Sigmoid colon (tissue), 4 donors: ENCODE data around the gene DGCR2.

Source experiments
- CTCF ChIP-seq, 4 experiments: fragments of 450-650 bp in 3 of 4; fragments of 200-600 bp in 1 of 4; IDR thresholded peaks; one replicate each; pipeline ENCODE4 v1.5.1; 2016 to 2019; ENCODE audit warnings: antibody characterized with exemption in 4 of 4, mild to moderate bottlenecking in 3 of 4, moderate library complexity in 2 of 4
- POLR2A ChIP-seq, 2 donors: fragments of 450-650 bp; IDR thresholded peaks; one replicate each; pipeline ENCODE4 v1.6.1; 2016; ENCODE audit warnings: antibody characterized with exemption in 2 of 2, mild to moderate bottlenecking in 2 of 2, moderate library complexity in 2 of 2
- POLR2AphosphoS5 ChIP-seq, 4 donors: sonication (generic); formaldehyde crosslinking; IDR thresholded peaks; one replicate each; pipeline ENCODE4 v1.6.1; 2017; ENCODE audit warnings: antibody characterized with exemption in 4 of 4

GRCh38 chr22:19098157-19098556 lies 24.1 kb downstream of the DGCR2 start:
- no peak for TF ChIP-seq CTCF (IDR thresholded peaks at IDR 0.05)
- no peak for TF ChIP-seq POLR2A (IDR thresholded peaks at IDR 0.05)
- TF ChIP-seq POLR2AphosphoS5 (IDR thresholded peaks at IDR 0.05): no peak
